ENCODE measurements around the gene KRT76.

DNA sequence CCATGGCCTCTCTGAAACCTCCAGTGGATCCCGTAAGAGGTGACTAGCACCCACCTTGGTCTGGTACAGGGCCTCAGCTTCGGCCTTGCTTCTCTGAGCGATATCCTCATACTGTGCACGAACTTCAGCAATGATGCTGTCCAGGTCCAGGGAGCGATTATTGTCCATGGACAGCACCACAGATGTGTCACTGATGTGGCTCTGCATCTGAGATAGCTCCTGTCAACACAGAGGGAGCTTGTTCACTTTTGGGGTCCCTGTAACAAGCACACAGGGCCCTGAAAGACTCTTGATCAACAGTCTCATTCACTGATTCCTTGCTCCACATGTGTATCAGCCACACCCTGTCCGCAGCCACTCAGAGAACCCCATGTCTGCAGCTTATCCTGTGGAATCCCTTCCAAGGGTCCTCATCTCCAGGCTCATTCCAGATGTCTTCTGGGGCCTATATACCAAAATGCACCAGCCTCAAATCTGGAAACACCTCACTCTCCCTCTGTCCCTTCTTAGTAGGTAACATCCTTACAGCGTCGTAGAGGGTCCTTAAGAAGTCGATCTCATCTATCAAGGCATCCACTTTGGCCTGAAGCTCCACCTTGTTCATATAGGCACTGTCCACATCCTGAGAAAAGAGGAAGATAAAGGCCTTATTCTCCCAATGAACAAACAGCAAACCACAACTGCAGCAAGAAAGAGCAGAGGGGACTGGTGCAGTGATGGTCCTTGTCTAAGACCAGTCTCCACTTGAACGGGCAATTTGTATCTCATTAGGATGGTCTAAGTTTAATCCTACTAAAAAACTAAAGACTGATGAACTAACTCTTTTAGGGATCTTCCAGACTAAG lies 15.3 kb upstream of the KRT76 start:
- TF ChIP-seq HDAC6 (IDR thresholded peaks at IDR 0.05; ENCODE audit: unreplicated experiment) = no peak
- no peak for TF ChIP-seq YY1 (IDR thresholded peaks at IDR 0.05; ENCODE audit: low read depth, low read length)
- TF ChIP-seq, protein P1, sequence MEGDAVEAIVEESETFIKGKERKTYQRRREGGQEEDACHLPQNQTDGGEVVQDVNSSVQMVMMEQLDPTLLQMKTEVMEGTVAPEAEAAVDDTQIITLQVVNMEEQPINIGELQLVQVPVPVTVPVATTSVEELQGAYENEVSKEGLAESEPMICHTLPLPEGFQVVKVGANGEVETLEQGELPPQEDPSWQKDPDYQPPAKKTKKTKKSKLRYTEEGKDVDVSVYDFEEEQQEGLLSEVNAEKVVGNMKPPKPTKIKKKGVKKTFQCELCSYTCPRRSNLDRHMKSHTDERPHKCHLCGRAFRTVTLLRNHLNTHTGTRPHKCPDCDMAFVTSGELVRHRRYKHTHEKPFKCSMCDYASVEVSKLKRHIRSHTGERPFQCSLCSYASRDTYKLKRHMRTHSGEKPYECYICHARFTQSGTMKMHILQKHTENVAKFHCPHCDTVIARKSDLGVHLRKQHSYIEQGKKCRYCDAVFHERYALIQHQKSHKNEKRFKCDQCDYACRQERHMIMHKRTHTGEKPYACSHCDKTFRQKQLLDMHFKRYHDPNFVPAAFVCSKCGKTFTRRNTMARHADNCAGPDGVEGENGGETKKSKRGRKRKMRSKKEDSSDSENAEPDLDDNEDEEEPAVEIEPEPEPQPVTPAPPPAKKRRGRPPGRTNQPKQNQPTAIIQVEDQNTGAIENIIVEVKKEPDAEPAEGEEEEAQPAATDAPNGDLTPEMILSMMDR (IDR thresholded peaks at IDR 0.05 in 2 of 3, conservative IDR thresholded peaks at IDR 0.05 in 1 of 3; ENCODE audit: control insufficient read depth in 2 of 3, extremely low read depth in 1 of 3, insufficient read depth in 1 of 3, low read depth in 3 of 3, low read length in 3 of 3) = no peak
- TF ChIP-seq EP300 (IDR thresholded peaks at IDR 0.05; ENCODE audit: borderline replicate concordance in 1 of 2, control insufficient read depth in 1 of 2, low read depth in 2 of 2, low read length in 2 of 2) = no peak
- TF ChIP-seq NFIC (IDR thresholded peaks at IDR 0.05; ENCODE audit: low read depth, low read length) = no peak
- TF ChIP-seq DPF2 (IDR thresholded peaks at IDR 0.05) = no peak
- TF ChIP-seq, protein P2, sequence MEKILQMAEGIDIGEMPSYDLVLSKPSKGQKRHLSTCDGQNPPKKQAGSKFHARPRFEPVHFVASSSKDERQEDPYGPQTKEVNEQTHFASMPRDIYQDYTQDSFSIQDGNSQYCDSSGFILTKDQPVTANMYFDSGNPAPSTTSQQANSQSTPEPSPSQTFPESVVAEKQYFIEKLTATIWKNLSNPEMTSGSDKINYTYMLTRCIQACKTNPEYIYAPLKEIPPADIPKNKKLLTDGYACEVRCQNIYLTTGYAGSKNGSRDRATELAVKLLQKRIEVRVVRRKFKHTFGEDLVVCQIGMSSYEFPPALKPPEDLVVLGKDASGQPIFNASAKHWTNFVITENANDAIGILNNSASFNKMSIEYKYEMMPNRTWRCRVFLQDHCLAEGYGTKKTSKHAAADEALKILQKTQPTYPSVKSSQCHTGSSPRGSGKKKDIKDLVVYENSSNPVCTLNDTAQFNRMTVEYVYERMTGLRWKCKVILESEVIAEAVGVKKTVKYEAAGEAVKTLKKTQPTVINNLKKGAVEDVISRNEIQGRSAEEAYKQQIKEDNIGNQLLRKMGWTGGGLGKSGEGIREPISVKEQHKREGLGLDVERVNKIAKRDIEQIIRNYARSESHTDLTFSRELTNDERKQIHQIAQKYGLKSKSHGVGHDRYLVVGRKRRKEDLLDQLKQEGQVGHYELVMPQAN (conservative IDR thresholded peaks at IDR 0.05) = no peak
- no peak for TF ChIP-seq TAF1 (IDR thresholded peaks at IDR 0.05; ENCODE audit: borderline replicate concordance, low read depth, low read length)
- no peak for TF ChIP-seq BACH1 (IDR thresholded peaks at IDR 0.05; ENCODE audit: borderline replicate concordance)
- TF ChIP-seq SP1 (IDR thresholded peaks at IDR 0.05; ENCODE audit: low read depth, low read length) = no peak
- TF ChIP-seq TARDBP (IDR thresholded peaks at IDR 0.05; ENCODE audit: borderline replicate concordance) = no peak
- no peak for TF ChIP-seq FOXM1 (IDR thresholded peaks at IDR 0.05; ENCODE audit: low read depth, low read length)

Data from GM12878 (cell line).